Skin of body (tissue), 2 donors: ENCODE results near the gene ZNF784. TPM values are rescaled to one million over a fixed set of nuclear protein-coding genes. Genes with fewer than 3 reads are reported as not detected.

Experiments
- DNase-seq: peaks from one replicate; lab custom pipeline; 2025; lab: John Stamatoyannopoulos, UW
- total RNA-seq: library from RNA; depleted of rRNA; stranded (reverse); fragments of >200 nt; gene quantifications from one replicate; pipeline ENCODE4 v1.2.3, GENCODE V29; 2014

Gene ZNF784
- total RNA-seq, 1 donor from 2014 or later, result 3.2 TPM

- no peak for DNase-seq
Observed at GRCh38 chr19:55656988-55657747, 32.8 kb upstream of the ZNF784 start.

GRCh38 chr19:55656552-55656951 lies 32.2 kb upstream of the ZNF784 start:
- DNase-seq, result no peak

- peak; percentile 80 for DNase-seq
Observed at GRCh38 chr19:55655648-55656040, 31.3 kb upstream of the ZNF784 start.

GRCh38 chr19:55654868-55655647 lies 30.7 kb upstream of the ZNF784 start, which contains the start of gene U2AF2:
U2AF2 (plus strand) TSS chr19:55655035; CDS start chr19:55655105, 70 bp downstream.
- peak; percentile 80 for DNase-seq

GRCh38 chr19:55654323-55654867 lies 30.0 kb upstream of the ZNF784 start:
- DNase-seq, result peak; percentile 99

GRCh38 chr19:55653651-55654322 lies 29.4 kb upstream of the ZNF784 start:
- DNase-seq, result peak; percentile 99

GRCh38 chr19:55652311-55653128 lies 28.2 kb upstream of the ZNF784 start:
- DNase-seq, result no peak

GRCh38 chr19:55651236-55651635 lies 26.9 kb upstream of the ZNF784 start:
- no peak for DNase-seq

- no peak for DNase-seq
Observed at GRCh38 chr19:55650602-55651230, 26.4 kb upstream of the ZNF784 start.

GRCh38 chr19:55650126-55650557 lies 25.8 kb upstream of the ZNF784 start:
- DNase-seq, result no peak

- DNase-seq, result no peak
Observed at GRCh38 chr19:55649268-55650125, 25.1 kb upstream of the ZNF784 start.

- no peak for DNase-seq
Observed at GRCh38 chr19:55648585-55649267, 24.4 kb upstream of the ZNF784 start.

- DNase-seq, result peak; percentile 86
Observed at GRCh38 chr19:55647732-55648584, 23.6 kb upstream of the ZNF784 start, which contains the start of gene CCDC106. CCDC106 (plus strand) TSS chr19:55648212; CDS start chr19:55649047, 835 bp downstream.

- DNase-seq, result no peak
Observed at GRCh38 chr19:55646889-55647731, 22.7 kb upstream of the ZNF784 start.

GRCh38 chr19:55645512-55645881 lies 21.1 kb upstream of the ZNF784 start:
- DNase-seq, result no peak

- no peak for DNase-seq
Observed at GRCh38 chr19:55644842-55645511, 20.6 kb upstream of the ZNF784 start.
